Keratinocyte (primary cell): Measurements from ENCODE around the gene SIGLEC11. TPM values are rescaled to one million over a fixed set of nuclear protein-coding genes. Genes with fewer than 3 reads are reported as not detected.

ENCODE experiments used
- DNase-seq: peaks from one replicate; pipeline ENCODE4 v3.0.0-alpha.2; 2011; ENCODE audit warnings: low read depth, missing footprints, low spot score
- FAIRE-seq: peaks from 2 replicates; lab custom pipeline; 2011; peaks lifted over from hg19 to GRCh38; lab: Jason Lieb, UNC
- H2AFZ ChIP-seq: 2 replicates; pipeline ENCODE4 v1.6.0; 2012; ENCODE audit warnings: low read length, control low read depth, inconsistent platforms; ENCODE audit not compliant: control insufficient read depth
- H3K27ac ChIP-seq: 2 replicates; pipeline ENCODE4 v1.5.1; 2011; ENCODE audit warnings: low read length; ENCODE audit not compliant: control insufficient read depth, insufficient read depth
- H3K27me3 ChIP-seq: 3 replicates; pipeline ENCODE4 v1.6.0; 2011; ENCODE audit warnings: low read length; ENCODE audit not compliant: control insufficient read depth, insufficient read depth; ENCODE audit errors: extremely low read depth
- H3K36me3 ChIP-seq, 2 experiments: 2 replicates in 1 of 2; 3 replicates in 1 of 2; pipeline ENCODE4 v1.5.1; 2011; ENCODE audit warnings: low read length in 2 of 2, mild to moderate bottlenecking in 1 of 2; ENCODE audit not compliant: control insufficient read depth in 2 of 2, insufficient read depth in 2 of 2; ENCODE audit errors: extremely low read depth in 1 of 2
- H3K4me1 ChIP-seq: 3 replicates; pipeline ENCODE4 v1.5.1; 2011; ENCODE audit warnings: low read length; ENCODE audit not compliant: control insufficient read depth, insufficient read depth; ENCODE audit errors: extremely low read depth
- H3K4me2 ChIP-seq: 3 replicates; pipeline ENCODE4 v1.6.0; 2011; ENCODE audit warnings: low read depth, low read length; ENCODE audit not compliant: control insufficient read depth, insufficient read depth; ENCODE audit errors: extremely low read depth
- H3K4me3 ChIP-seq, 3 experiments: fragments of 200-600 bp in 1 of 3; sonication (generic) in 1 of 3; 2 replicates in 2 of 3; 3 replicates in 1 of 3; pipeline ENCODE4 v1.5.1; 2011 to 2016; ENCODE audit warnings: low read length in 3 of 3, mild to moderate bottlenecking in 3 of 3, control low read depth in 2 of 3, inconsistent platforms in 1 of 3, low read depth in 1 of 3, mixed read lengths in 1 of 3, mixed run types in 1 of 3, moderate library complexity in 1 of 3; ENCODE audit not compliant: control insufficient read depth in 2 of 3, insufficient read depth in 2 of 3; ENCODE audit errors: extremely low read depth in 1 of 3
- H3K79me2 ChIP-seq: 2 replicates; pipeline ENCODE4 v1.6.0; 2012; ENCODE audit warnings: low read length; ENCODE audit not compliant: control insufficient read depth, insufficient read depth
- H3K9ac ChIP-seq: 3 replicates; pipeline ENCODE4 v1.6.0; 2011; ENCODE audit warnings: low read length; ENCODE audit not compliant: control insufficient read depth, insufficient read depth; ENCODE audit errors: extremely low read depth
- H3K9me1 ChIP-seq: 3 replicates; pipeline ENCODE4 v1.6.0; 2011; ENCODE audit warnings: low read length; ENCODE audit not compliant: control insufficient read depth, insufficient read depth; ENCODE audit errors: extremely low read depth
- H3K9me3 ChIP-seq: 2 replicates; pipeline ENCODE4 v1.5.1; 2012; ENCODE audit warnings: low read depth, low read length; ENCODE audit not compliant: control insufficient read depth
- H4K20me1 ChIP-seq: 3 replicates; pipeline ENCODE4 v1.6.0; 2011; ENCODE audit warnings: low read length; ENCODE audit not compliant: control insufficient read depth, insufficient read depth; ENCODE audit errors: extremely low read depth
- EZH2 ChIP-seq: IDR thresholded peaks from one replicate; pipeline ENCODE4 v1.6.1; 2012; ENCODE audit warnings: inconsistent platforms, mild to moderate bottlenecking, low read length, moderate library complexity
- dilution Hi-C: fragments of 300-500 bp; cut with MboI; formaldehyde crosslinking; loops from one replicate; pipeline ENCODE4 v1.7.0; 2020; ENCODE audit warnings: low sequenced_read_pairs; ENCODE audit not compliant: extremely low pct_ligation_motif_present
- polyA plus RNA-seq, 5 experiments: library from polyadenylated mRNA; depleted of rRNA in 3 of 5; stranded (reverse) in 3 of 5; stranded (forward) in 1 of 5; unstranded in 1 of 5; fragments of >200 nt; gene quantifications; 1 replicate in 1 of 5; 2 replicates in 3 of 5; 3 replicates in 1 of 5; pipeline versions ENCODE4 v1.2.1 to v1.2.3, GENCODE V29; 2011 to 2012; ENCODE audit warnings: missing spikeins in 2 of 5, low read depth in 1 of 5, low replicate concordance in 1 of 5
- TF ChIP-seq, protein P1 (sequence below), 3 experiments: IDR thresholded peaks in 1 of 3; conservative IDR thresholded peaks in 1 of 3; optimal IDR thresholded peaks in 1 of 3; 2 replicates in 2 of 3; 3 replicates in 1 of 3; pipeline versions ENCODE3 to v1.5.1; 2011; ENCODE audit warnings: low read length in 3 of 3, mild to moderate bottlenecking in 3 of 3, moderate library complexity in 2 of 3, control low read depth in 1 of 3, inconsistent platforms in 1 of 3; ENCODE audit not compliant: insufficient read depth in 2 of 3; ENCODE audit errors: extremely low read depth in 1 of 3

The SIGLEC11 gene
- polyA plus RNA-seq, 1 donor (not counting 4 experiments of a cell fraction or from before 2014, with no cell fraction given) = not detected

DNA sequence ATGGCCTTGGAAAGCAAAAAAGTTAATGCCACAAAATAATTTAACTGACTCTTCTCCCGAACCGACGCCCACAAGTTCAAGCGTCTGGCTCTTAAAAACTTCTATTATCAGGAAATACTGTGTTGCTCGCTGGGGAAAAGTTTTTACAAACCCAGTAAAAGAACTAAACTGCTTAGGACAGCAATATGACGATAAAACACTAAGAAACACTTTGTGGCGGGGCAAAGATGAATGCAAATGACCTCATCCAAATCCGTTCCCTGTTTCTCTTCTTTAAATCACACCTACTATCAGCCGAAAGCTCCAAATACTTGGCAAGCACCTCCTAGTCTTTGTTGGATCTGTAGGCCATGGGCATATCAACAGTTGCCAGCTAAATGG is 4.9 kb downstream of the SIGLEC11 start:
- H3K4me2 ChIP-seq = no peak overlapping the region
- H3K79me2 ChIP-seq = no peaks in the 10 kb centered on the region
- H3K27ac ChIP-seq = no peak overlapping the region
- H3K36me3 ChIP-seq = no peaks in the 10 kb centered on the region
- no peak for TF ChIP-seq EZH2
- TF ChIP-seq, protein P1, sequence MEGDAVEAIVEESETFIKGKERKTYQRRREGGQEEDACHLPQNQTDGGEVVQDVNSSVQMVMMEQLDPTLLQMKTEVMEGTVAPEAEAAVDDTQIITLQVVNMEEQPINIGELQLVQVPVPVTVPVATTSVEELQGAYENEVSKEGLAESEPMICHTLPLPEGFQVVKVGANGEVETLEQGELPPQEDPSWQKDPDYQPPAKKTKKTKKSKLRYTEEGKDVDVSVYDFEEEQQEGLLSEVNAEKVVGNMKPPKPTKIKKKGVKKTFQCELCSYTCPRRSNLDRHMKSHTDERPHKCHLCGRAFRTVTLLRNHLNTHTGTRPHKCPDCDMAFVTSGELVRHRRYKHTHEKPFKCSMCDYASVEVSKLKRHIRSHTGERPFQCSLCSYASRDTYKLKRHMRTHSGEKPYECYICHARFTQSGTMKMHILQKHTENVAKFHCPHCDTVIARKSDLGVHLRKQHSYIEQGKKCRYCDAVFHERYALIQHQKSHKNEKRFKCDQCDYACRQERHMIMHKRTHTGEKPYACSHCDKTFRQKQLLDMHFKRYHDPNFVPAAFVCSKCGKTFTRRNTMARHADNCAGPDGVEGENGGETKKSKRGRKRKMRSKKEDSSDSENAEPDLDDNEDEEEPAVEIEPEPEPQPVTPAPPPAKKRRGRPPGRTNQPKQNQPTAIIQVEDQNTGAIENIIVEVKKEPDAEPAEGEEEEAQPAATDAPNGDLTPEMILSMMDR (optimal IDR thresholded peaks at IDR 0.05 in 1 of 3, IDR thresholded peaks at IDR 0.05 in 1 of 3, conservative IDR thresholded peaks at IDR 0.05 in 1 of 3; ENCODE audit: extremely low read depth in 1 of 3, insufficient read depth in 2 of 3, low read length in 3 of 3) = no peak
- H3K27me3 ChIP-seq = peaks cover 9% of the 10 kb centered on the region
- H3K9me1 ChIP-seq = no peaks in the 10 kb centered on the region
- dilution Hi-C loops = no loop called here
- no peak overlapping the region for H2AFZ ChIP-seq
- H3K9ac ChIP-seq = no peak overlapping the region
- no peaks in the 10 kb centered on the region for H4K20me1 ChIP-seq
- DNase-seq = no peak
- H3K4me3 ChIP-seq = no peak overlapping the region
- H3K9me3 ChIP-seq = no peaks in the 10 kb centered on the region
- FAIRE-seq = no peak
- H3K4me1 ChIP-seq = no peaks in the 10 kb centered on the region

DNA sequence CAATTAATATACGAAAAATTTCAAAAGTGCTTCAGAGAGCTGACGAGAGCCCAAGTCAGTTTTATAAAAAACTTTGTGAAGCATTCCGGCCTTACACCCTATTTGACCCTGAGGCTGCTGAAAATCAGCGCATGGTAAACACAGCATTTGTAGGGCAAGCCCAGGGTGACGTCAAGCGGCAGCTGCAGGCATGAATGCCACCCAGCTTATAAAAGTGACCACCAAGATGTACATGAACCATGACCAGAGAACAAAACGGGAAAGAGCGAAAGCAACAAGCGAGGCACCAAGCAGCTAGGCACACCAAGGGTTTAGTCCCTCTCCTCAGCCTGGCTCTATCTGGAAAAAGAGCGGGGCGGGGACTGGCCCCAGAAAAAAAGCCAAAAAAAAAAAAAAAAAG is 6.0 kb downstream of the SIGLEC11 start:
- Histone ChIP-seq H3K79me2 (no peaks in the 10 kb centered on the region), H3K4me3 (no peak overlapping the region), H3K36me3 (no peaks in the 10 kb centered on the region), H3K4me1 (no peaks in the 10 kb centered on the region), H3K9ac (no peak overlapping the region), H2AFZ (no peak overlapping the region), H3K9me1 (no peaks in the 10 kb centered on the region), H3K9me3 (no peaks in the 10 kb centered on the region), H3K4me2 (no peak overlapping the region), H3K27me3 (peaks cover 9% of the 10 kb centered on the region), H4K20me1 (no peaks in the 10 kb centered on the region), H3K27ac (no peak overlapping the region)
- dilution Hi-C loops = no loop called here
- TF ChIP-seq EZH2 = no peak
- TF ChIP-seq, protein P1 (optimal IDR thresholded peaks at IDR 0.05 in 1 of 3, IDR thresholded peaks at IDR 0.05 in 1 of 3, conservative IDR thresholded peaks at IDR 0.05 in 1 of 3; ENCODE audit: extremely low read depth in 1 of 3, insufficient read depth in 2 of 3, low read length in 3 of 3) = no peak
- FAIRE-seq = no peak
- DNase-seq = no peak
